Stomach (tissue), 4 donors: ENCODE data around the gene TMEM62.

Source experiments
- CTCF ChIP-seq, 7 experiments: fragments of 450-650 bp in 4 of 7; fragments of 200-600 bp in 3 of 7; sonication (generic) in 3 of 7; IDR thresholded peaks; one replicate each; pipeline ENCODE4 v1.5.1; 2016 to 2019; ENCODE audit warnings: antibody characterized with exemption in 7 of 7, control low read depth in 2 of 7, mild to moderate bottlenecking in 1 of 7
- EP300 ChIP-seq: sonication (generic); formaldehyde crosslinking; IDR thresholded peaks from one replicate; pipeline ENCODE4 v1.6.1; 2017; ENCODE audit warnings: antibody characterized with exemption
- POLR2AphosphoS5 ChIP-seq, 3 donors: sonication (generic); formaldehyde crosslinking; IDR thresholded peaks; one replicate each; pipeline ENCODE4 v1.6.1; 2016; ENCODE audit warnings: antibody characterized with exemption in 3 of 3

- TF ChIP-seq POLR2AphosphoS5 (IDR thresholded peaks at IDR 0.05) (no peak), CTCF (IDR thresholded peaks at IDR 0.05) (no peak), EP300 (no peak)
Observed at GRCh38 chr15:43229977-43230376, 96.6 kb downstream of the TMEM62 start.
